Endothelial cell of umbilical vein (primary cell): ENCODE results near the gene SLC1A1. TPM values are rescaled to one million over a fixed set of nuclear protein-coding genes. Genes with fewer than 3 reads are reported as not detected.

Source experiments
- BruUV-seq: library from RNA; stranded (reverse); fragments of 400-500 nt; replicated peaks from 2 replicates; lab custom pipeline; 2021; lab: Mats Ljungman, UMichigan
- CTCF ChIA-PET: fragments of 300-600, 350-600 bp; sonication (Branson Sonifier 250); formaldehyde crosslinking; loops from one replicate; lab custom pipeline; 2021; ENCODE audit warnings: antibody characterized with exemption, inconsistent platforms; lab: Charles Lee
- POLR2A ChIA-PET: fragments of 300-600, 350-600 bp; sonication (Branson Sonifier 250); formaldehyde crosslinking; loops from one replicate; lab custom pipeline; 2021; ENCODE audit warnings: antibody characterized with exemption, inconsistent platforms; lab: Charles Lee
- DNase-seq: peaks from one replicate; pipeline ENCODE4 v3.0.0-alpha.2; 2011; ENCODE audit warnings: low read depth, low spot score
- FAIRE-seq: peaks from 2 replicates; lab custom pipeline; 2011; peaks lifted over from hg19 to GRCh38; lab: Jason Lieb, UNC
- H2AFZ ChIP-seq: 2 replicates; pipeline ENCODE4 v1.6.0; 2012; ENCODE audit warnings: low read depth, low read length, control low read depth, inconsistent platforms
- H3K27ac ChIP-seq: 2 replicates; pipeline ENCODE4 v1.5.1; 2011; ENCODE audit warnings: low read depth, mild to moderate bottlenecking, control low read depth, low read length, moderate library complexity; ENCODE audit not compliant: insufficient read depth
- H3K27me3 ChIP-seq, 2 experiments: 2 replicates each; pipeline versions ENCODE4 v1.6.0 to v1.6.1; 2011; ENCODE audit warnings: low read length in 2 of 2, mixed read lengths in 1 of 2; ENCODE audit not compliant: control insufficient read depth in 2 of 2, insufficient read depth in 2 of 2
- H3K36me3 ChIP-seq, 2 experiments: 2 replicates in 1 of 2; 3 replicates in 1 of 2; pipeline ENCODE4 v1.5.1; 2011; ENCODE audit warnings: low read length in 2 of 2, mild to moderate bottlenecking in 1 of 2, moderate library complexity in 1 of 2; ENCODE audit not compliant: control insufficient read depth in 2 of 2, insufficient read depth in 2 of 2; ENCODE audit errors: extremely low read depth in 1 of 2
- H3K4me1 ChIP-seq: 3 replicates; pipeline ENCODE4 v1.5.1; 2011; ENCODE audit warnings: mild to moderate bottlenecking, low read length; ENCODE audit not compliant: control insufficient read depth, insufficient read depth; ENCODE audit errors: extremely low read depth
- H3K4me2 ChIP-seq: 2 replicates; pipeline ENCODE4 v1.6.1; 2011; ENCODE audit warnings: low read length, control low read depth, mixed read lengths; ENCODE audit not compliant: insufficient read depth
- H3K4me3 ChIP-seq, 3 experiments: fragments of 200-600 bp in 1 of 3; sonication (generic), shearing (Covaris generic) in 1 of 3; replicated peaks in 1 of 3; 2 replicates each; pipeline ENCODE4 v1.5.1; 2011 to 2016; ENCODE audit warnings: control low read depth in 3 of 3, low read length in 3 of 3, mild to moderate bottlenecking in 2 of 3, inconsistent platforms in 1 of 3, low read depth in 1 of 3, moderate library complexity in 1 of 3; ENCODE audit not compliant: insufficient read depth in 1 of 3
- H3K79me2 ChIP-seq: 2 replicates; pipeline ENCODE4 v1.6.0; 2012; ENCODE audit warnings: low read length, inconsistent platforms; ENCODE audit not compliant: control insufficient read depth, insufficient read depth
- H3K9ac ChIP-seq: replicated peaks from 2 replicates; pipeline ENCODE3; 2011; ENCODE audit warnings: low read length, control low read depth; ENCODE audit not compliant: insufficient read depth; ENCODE audit errors: extremely low read depth
- H3K9me1 ChIP-seq: replicated peaks from 3 replicates; pipeline ENCODE4 v1.6.0; 2011; ENCODE audit warnings: mild to moderate bottlenecking, low read length; ENCODE audit not compliant: control insufficient read depth, insufficient read depth; ENCODE audit errors: extremely low read depth
- H3K9me3 ChIP-seq: replicated peaks from 2 replicates; pipeline ENCODE4 v1.5.1; 2012; ENCODE audit warnings: low read length, inconsistent platforms; ENCODE audit not compliant: control insufficient read depth, insufficient read depth
- H4K20me1 ChIP-seq: replicated peaks from 2 replicates; pipeline ENCODE3; 2011; ENCODE audit warnings: mild to moderate bottlenecking, low read length; ENCODE audit not compliant: control insufficient read depth, insufficient read depth; ENCODE audit errors: extremely low read depth
- EZH2 ChIP-seq: IDR thresholded peaks from 2 replicates; pipeline ENCODE4 v1.6.1; 2012; ENCODE audit warnings: borderline replicate concordance, low read depth, mild to moderate bottlenecking, moderate library complexity, low read length, inconsistent platforms; ENCODE audit not compliant: severe bottlenecking
- FOS ChIP-seq: IDR thresholded peaks from 2 replicates; pipeline ENCODE4 v1.6.1; 2011; ENCODE audit warnings: mild to moderate bottlenecking, low read length, moderate library complexity, borderline replicate concordance; ENCODE audit not compliant: insufficient read depth
- GATA2 ChIP-seq: IDR thresholded peaks from 2 replicates; pipeline ENCODE4 v1.7.0; 2011; ENCODE audit warnings: low read depth, mild to moderate bottlenecking, moderate library complexity, mixed read lengths, low read length; ENCODE audit not compliant: insufficient read length, insufficient read depth
- JUN ChIP-seq: IDR thresholded peaks from 2 replicates; pipeline ENCODE4 v1.6.1; 2011; ENCODE audit warnings: borderline replicate concordance, low read depth; ENCODE audit not compliant: insufficient read length, insufficient read depth
- MYC ChIP-seq: IDR thresholded peaks from one replicate; pipeline ENCODE4 v1.6.1; 2011; ENCODE audit warnings: mild to moderate bottlenecking, low read depth, low read length
- POLR2A ChIP-seq: IDR thresholded peaks from 2 replicates; pipeline ENCODE4 v1.6.1; 2012; ENCODE audit warnings: low read depth, mild to moderate bottlenecking, control low read depth, low read length
- POLR2AphosphoS5 ChIP-seq: IDR thresholded peaks from 2 replicates; pipeline ENCODE4 v1.6.1; 2012; ENCODE audit warnings: low read depth, mild to moderate bottlenecking, control low read depth, low read length, moderate library complexity; ENCODE audit not compliant: insufficient read depth
- dilution Hi-C: fragments of 300-500 bp; cut with MboI; formaldehyde crosslinking; loops from one replicate; pipeline ENCODE4 v1.15.0; 2019; ENCODE audit warnings: low sequenced_read_pairs; ENCODE audit not compliant: extremely low pct_ligation_motif_present
- intact Hi-C: fragments of 100-400 bp; cut with micrococcal nuclease; formaldehyde crosslinking; loops from one replicate; pipeline ENCODE4 v1.10.0; 2022
- polyA plus RNA-seq, 4 experiments: library from polyadenylated mRNA; depleted of rRNA in 3 of 4; stranded (reverse) in 3 of 4; unstranded in 1 of 4; fragments of >200 nt; gene quantifications; 2 replicates each; pipeline versions ENCODE4 v1.2.1 to v1.2.3, GENCODE V29; 2011 to 2012; ENCODE audit warnings: missing spikeins in 1 of 4
- total RNA-seq: library from RNA; stranded (reverse); gene quantifications from 2 replicates; pipeline ENCODE4 v1.2.3, GENCODE V29; 2021
- TF ChIP-seq, protein P1 (sequence below): IDR thresholded peaks from 2 replicates; pipeline ENCODE4 v1.6.1; 2011; ENCODE audit not compliant: insufficient read depth, insufficient read length
- TF ChIP-seq, protein P2 (sequence below), 2 donors: IDR thresholded peaks; 1 replicate in 1 of 2; 2 replicates in 1 of 2; pipeline ENCODE4 v1.5.1; 2011; ENCODE audit warnings: low read length in 2 of 2, mild to moderate bottlenecking in 2 of 2, moderate library complexity in 2 of 2, control low read depth in 1 of 2, inconsistent platforms in 1 of 2, low read depth in 1 of 2; ENCODE audit not compliant: insufficient read depth in 1 of 2; ENCODE audit errors: extremely low read depth in 1 of 2

Gene SLC1A1
- total and polyA plus RNA-seq, 2 donors (not counting 3 experiments of a cell fraction or from before 2014, with no cell fraction given), result 5.8 to 8.3 TPM

DNA sequence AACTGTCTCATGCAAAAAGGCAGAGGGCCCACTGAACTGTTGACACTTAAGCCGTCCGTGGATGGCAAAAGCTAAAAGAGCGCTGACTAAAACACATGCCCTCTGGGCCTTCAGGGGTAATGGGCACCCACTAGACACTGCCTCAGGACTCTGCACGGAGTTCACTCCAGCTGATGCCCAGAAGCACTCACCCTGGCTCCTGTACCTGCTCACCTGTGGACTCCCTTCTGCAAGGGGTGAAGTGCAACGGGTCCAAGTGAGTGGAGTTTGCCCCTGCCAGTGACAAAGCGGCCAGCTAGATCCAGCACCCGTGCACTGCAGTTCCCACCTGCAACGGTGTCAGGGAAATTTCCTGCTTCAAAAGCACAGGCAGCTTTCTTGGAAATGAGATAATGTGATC, 50.2 kb downstream of the SLC1A1 start:
- H3K9me3 ChIP-seq, result no peaks in the 10 kb centered on the region
- POLR2A ChIA-PET, result no interaction called here

More for the DNA sequence above, 50.2 kb downstream of the SLC1A1 start:
- Histone ChIP-seq H3K79me2 (no peaks in the 10 kb centered on the region), H3K9ac (no peak overlapping the region), H3K4me2 (no peak overlapping the region), H3K4me3 (no peak overlapping the region), H3K9me1 (no peaks in the 10 kb centered on the region), H4K20me1 (no peaks in the 10 kb centered on the region), H3K36me3 (no peaks in the 10 kb centered on the region), H3K27me3 (no peaks in the 10 kb centered on the region), H3K4me1 (peaks cover 22% of the 10 kb centered on the region), H3K27ac (no peak overlapping the region), H2AFZ (no peak overlapping the region)
- TF ChIP-seq POLR2AphosphoS5 (no peak), GATA2 (no peak), MYC (no peak), JUN (no peak), EZH2 (no peak), POLR2A (no peak), FOS (no peak)
- TF ChIP-seq, protein P1, sequence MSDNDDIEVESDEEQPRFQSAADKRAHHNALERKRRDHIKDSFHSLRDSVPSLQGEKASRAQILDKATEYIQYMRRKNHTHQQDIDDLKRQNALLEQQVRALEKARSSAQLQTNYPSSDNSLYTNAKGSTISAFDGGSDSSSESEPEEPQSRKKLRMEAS, result no peak
- TF ChIP-seq, protein P2, sequence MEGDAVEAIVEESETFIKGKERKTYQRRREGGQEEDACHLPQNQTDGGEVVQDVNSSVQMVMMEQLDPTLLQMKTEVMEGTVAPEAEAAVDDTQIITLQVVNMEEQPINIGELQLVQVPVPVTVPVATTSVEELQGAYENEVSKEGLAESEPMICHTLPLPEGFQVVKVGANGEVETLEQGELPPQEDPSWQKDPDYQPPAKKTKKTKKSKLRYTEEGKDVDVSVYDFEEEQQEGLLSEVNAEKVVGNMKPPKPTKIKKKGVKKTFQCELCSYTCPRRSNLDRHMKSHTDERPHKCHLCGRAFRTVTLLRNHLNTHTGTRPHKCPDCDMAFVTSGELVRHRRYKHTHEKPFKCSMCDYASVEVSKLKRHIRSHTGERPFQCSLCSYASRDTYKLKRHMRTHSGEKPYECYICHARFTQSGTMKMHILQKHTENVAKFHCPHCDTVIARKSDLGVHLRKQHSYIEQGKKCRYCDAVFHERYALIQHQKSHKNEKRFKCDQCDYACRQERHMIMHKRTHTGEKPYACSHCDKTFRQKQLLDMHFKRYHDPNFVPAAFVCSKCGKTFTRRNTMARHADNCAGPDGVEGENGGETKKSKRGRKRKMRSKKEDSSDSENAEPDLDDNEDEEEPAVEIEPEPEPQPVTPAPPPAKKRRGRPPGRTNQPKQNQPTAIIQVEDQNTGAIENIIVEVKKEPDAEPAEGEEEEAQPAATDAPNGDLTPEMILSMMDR (IDR thresholded peaks at IDR 0.05; ENCODE audit: extremely low read depth in 1 of 2, insufficient read depth in 1 of 2, low read depth in 1 of 2, low read length in 2 of 2), result no peak
- intact Hi-C loops (loop anchor here (5.0 kb wide), 1 partner anchor 108 kb away; no protein-coding TSS in a partner anchor), dilution Hi-C loops (no loop called here)
- BruUV-seq, result no TSS peak
- DNase-seq (no peak), FAIRE-seq (no peak)
- CTCF ChIA-PET, result interaction anchor here (1.4 kb wide), 2 partner anchors 13 to 25 kb away, joined by 3 to 4 read pairs; no protein-coding TSS in a partner anchor
